OCI-LY1 (cell line): ENCODE results near the gene DPH3.

Experiments used
- H2AFZ ChIP-seq: fragments of 200-600 bp; sonication (generic), shearing (Covaris generic); 2 replicates; pipeline ENCODE4 v1.6.0; 2014; ENCODE audit warnings: antibody characterized with exemption, mild to moderate bottlenecking, low read length
- H3F3A ChIP-seq: fragments of 200-600 bp; sonication (generic), shearing (Covaris generic); 2 replicates; pipeline ENCODE4 v1.6.0; 2014; ENCODE audit warnings: mild to moderate bottlenecking, antibody characterized with exemption, low read length, moderate library complexity; ENCODE audit not compliant: insufficient read depth
- H3K27ac ChIP-seq: fragments of 200-600 bp; sonication (generic); 2 replicates; pipeline ENCODE4 v1.5.1; 2014; ENCODE audit warnings: low read length, mixed run types, mild to moderate bottlenecking, low read depth; ENCODE audit not compliant: poor library complexity, severe bottlenecking
- H3K27me3 ChIP-seq: fragments of 200-600 bp; sonication (generic); 2 replicates; pipeline ENCODE4 v1.6.0; 2014; ENCODE audit warnings: antibody characterized with exemption, mild to moderate bottlenecking, low read length, moderate library complexity; ENCODE audit not compliant: insufficient read depth
- H3K36me3 ChIP-seq: fragments of 200-600 bp; sonication (generic); 2 replicates; pipeline ENCODE4 v1.6.1; 2014; ENCODE audit warnings: mild to moderate bottlenecking, antibody characterized with exemption, low read length, moderate library complexity, mixed read lengths; ENCODE audit not compliant: insufficient read depth
- H3K4me1 ChIP-seq: fragments of 200-600 bp; sonication (generic); 2 replicates; pipeline ENCODE4 v1.5.1; 2014; ENCODE audit warnings: mild to moderate bottlenecking, low read length, moderate library complexity; ENCODE audit not compliant: insufficient read depth, severe bottlenecking
- H3K4me2 ChIP-seq: fragments of 200-600 bp; sonication (generic), shearing (Covaris generic); 2 replicates; pipeline ENCODE4 v1.6.1; 2014; ENCODE audit warnings: low read length
- H3K4me3 ChIP-seq: fragments of 200-600 bp; sonication (generic); 2 replicates; pipeline ENCODE4 v1.5.1; 2014; ENCODE audit warnings: low read length, low read depth, mild to moderate bottlenecking, mixed read lengths; ENCODE audit not compliant: poor library complexity, severe bottlenecking
- H3K79me2 ChIP-seq: fragments of 200-600 bp; shearing (Covaris generic); 2 replicates; pipeline ENCODE4 v1.6.1; 2016; ENCODE audit warnings: mixed run types, low read length, mixed read lengths; ENCODE audit not compliant: insufficient read depth
- H3K9ac ChIP-seq: fragments of 200-600 bp; sonication (generic), shearing (Covaris generic); 2 replicates; pipeline ENCODE4 v1.6.1; 2014; ENCODE audit warnings: mild to moderate bottlenecking, low read length, mixed read lengths
- H3K9me2 ChIP-seq: fragments of 200-600 bp; sonication (generic), shearing (Covaris generic); 2 replicates; pipeline ENCODE4 v1.6.1; 2014; ENCODE audit warnings: low read depth, mild to moderate bottlenecking, low read length, mixed read lengths
- H3K9me3 ChIP-seq: fragments of 200-600 bp; shearing (Covaris generic); 2 replicates; pipeline ENCODE4 v1.6.1; 2014; ENCODE audit warnings: low read length, mixed read lengths
- H4K20me1 ChIP-seq: fragments of 200-600 bp; sonication (generic), shearing (Covaris generic); 2 replicates; pipeline ENCODE4 v1.6.0; 2016; ENCODE audit warnings: mild to moderate bottlenecking, low read length; ENCODE audit not compliant: insufficient read depth
- EZH2 ChIP-seq: fragments of 200-600 bp; sonication (generic), shearing (Covaris generic); IDR thresholded peaks from 2 replicates; pipeline ENCODE4 v1.8.0; 2017; ENCODE audit warnings: borderline replicate concordance, mixed run types, mild to moderate bottlenecking, antibody characterized with exemption, low read length, moderate library complexity, mixed read lengths
- TF ChIP-seq, protein P1 (sequence below): fragments of 200-600 bp; sonication (generic), shearing (Covaris generic); IDR thresholded peaks from 2 replicates; pipeline ENCODE4 v1.5.1; 2017; ENCODE audit warnings: mild to moderate bottlenecking, antibody characterized with exemption, low read length, moderate library complexity, mixed read lengths

Gene DPH3

DNA sequence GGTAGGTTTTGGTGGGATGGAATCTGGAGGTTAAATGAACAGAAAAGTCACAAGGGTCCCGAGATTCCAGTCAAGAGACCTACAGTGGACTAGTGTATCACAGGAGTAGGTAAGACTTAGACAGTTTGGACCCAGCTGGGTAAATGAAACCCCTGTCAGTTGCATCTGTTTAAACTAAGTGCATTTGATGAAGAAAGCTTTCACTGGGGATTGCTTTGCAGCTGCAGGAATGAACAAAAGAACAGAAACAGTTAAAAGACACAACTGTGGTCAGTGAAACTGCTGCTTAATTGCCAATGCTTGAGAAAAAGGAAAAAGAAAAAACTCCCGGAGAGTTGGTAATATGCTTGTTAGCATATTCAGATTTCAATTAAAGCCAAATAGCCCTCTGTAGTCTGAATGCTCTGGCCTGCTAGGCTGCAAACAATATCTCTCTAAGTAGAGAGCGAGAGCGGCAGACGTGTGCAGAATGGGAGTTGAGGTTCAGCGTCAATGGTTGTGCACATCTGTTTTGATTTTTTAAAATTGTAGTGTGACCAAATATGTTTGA, 37.4 kb upstream of the DPH3 start:
- Histone ChIP-seq H3K9me2 (no peaks in the 10 kb centered on the region), H3K9ac (peak overlapping the region; percentile 9; the same call in 1 of the 2 replicates), H3K36me3 (peaks cover 42% of the 10 kb centered on the region), H3K79me2 (no peaks in the 10 kb centered on the region), H3K9me3 (no peaks in the 10 kb centered on the region; the same call in 1 of the 2 replicates), H3K4me3 (no peak overlapping the region), H3K27me3 (no peaks in the 10 kb centered on the region), H3K27ac (peak overlapping the region; percentile 75), H3K4me2 (peak overlapping the region; percentile 16; the same call in 1 of the 2 replicates), H3F3A (no peaks in the 10 kb centered on the region), H4K20me1 (no peaks in the 10 kb centered on the region), H3K4me1 (peaks cover 41% of the 10 kb centered on the region), H2AFZ (no peak overlapping the region)
- TF ChIP-seq EZH2: no peak
- TF ChIP-seq, protein P1, sequence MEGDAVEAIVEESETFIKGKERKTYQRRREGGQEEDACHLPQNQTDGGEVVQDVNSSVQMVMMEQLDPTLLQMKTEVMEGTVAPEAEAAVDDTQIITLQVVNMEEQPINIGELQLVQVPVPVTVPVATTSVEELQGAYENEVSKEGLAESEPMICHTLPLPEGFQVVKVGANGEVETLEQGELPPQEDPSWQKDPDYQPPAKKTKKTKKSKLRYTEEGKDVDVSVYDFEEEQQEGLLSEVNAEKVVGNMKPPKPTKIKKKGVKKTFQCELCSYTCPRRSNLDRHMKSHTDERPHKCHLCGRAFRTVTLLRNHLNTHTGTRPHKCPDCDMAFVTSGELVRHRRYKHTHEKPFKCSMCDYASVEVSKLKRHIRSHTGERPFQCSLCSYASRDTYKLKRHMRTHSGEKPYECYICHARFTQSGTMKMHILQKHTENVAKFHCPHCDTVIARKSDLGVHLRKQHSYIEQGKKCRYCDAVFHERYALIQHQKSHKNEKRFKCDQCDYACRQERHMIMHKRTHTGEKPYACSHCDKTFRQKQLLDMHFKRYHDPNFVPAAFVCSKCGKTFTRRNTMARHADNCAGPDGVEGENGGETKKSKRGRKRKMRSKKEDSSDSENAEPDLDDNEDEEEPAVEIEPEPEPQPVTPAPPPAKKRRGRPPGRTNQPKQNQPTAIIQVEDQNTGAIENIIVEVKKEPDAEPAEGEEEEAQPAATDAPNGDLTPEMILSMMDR: no peak

DNA sequence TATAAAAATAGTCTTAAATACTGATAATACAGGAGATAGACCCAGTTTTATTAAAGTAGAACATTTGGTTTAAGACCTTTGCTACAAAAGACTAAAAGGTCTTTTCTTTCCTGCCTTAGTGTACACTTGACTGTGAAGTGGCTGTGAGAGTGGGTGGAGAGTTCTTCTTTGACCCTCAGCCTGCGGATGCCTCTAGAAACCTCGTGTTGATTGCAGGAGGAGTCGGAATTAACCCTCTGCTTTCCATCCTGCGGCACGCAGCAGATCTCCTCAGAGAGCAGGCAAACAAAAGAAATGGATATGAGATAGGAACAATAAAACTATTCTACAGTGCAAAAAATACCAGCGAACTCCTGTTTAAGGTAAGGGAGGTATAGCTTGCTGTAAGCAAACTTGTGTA, 36.8 kb upstream of the DPH3 start:
- Histone ChIP-seq H3K79me2 (no peaks in the 10 kb centered on the region), H3K27me3 (no peaks in the 10 kb centered on the region), H3F3A (no peaks in the 10 kb centered on the region), H3K4me2 (peak overlapping the region; percentile 16; the same call in 1 of the 2 replicates), H3K36me3 (peaks cover 49% of the 10 kb centered on the region), H3K9me2 (no peaks in the 10 kb centered on the region), H3K4me3 (no peak overlapping the region), H3K27ac (peak overlapping the region; percentile 75), H3K9ac (peak overlapping the region; percentile 29; the same call in 1 of the 2 replicates), H3K9me3 (no peaks in the 10 kb centered on the region; the same call in 1 of the 2 replicates), H4K20me1 (no peaks in the 10 kb centered on the region), H3K4me1 (peaks cover 41% of the 10 kb centered on the region), H2AFZ (no peak overlapping the region)
- TF ChIP-seq EZH2: no peak
- TF ChIP-seq, protein P1: no peak

DNA sequence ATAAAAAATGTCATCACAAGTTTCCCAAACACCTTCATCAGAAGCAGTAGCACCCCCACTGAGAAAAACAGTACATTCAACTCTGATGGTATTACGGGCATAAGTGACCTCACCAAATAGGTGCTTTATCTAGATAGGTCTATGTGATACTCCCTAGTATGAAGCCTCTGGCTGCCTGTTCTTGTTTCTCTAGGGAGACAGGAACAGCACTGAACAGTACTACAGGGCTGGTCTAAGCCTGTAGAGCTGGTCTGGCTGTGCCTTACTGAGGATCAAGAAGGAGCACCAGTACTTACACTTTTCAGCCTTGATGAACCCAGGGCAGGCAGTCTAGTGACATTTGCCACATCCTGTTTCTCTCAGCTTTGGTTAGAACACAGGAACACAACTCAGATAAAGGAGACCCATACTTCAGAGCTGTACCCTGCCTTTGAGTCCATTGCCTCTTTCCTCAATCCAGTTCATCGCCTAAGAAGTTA, 36.2 kb upstream of the DPH3 start:
- Histone ChIP-seq H3K9me3 (no peaks in the 10 kb centered on the region; the same call in 1 of the 2 replicates), H3K36me3 (peaks cover 51% of the 10 kb centered on the region), H3K79me2 (no peaks in the 10 kb centered on the region), H3K4me2 (peak overlapping the region; percentile 29; the same call in 1 of the 2 replicates), H2AFZ (no peak overlapping the region), H3K9ac (peak overlapping the region; percentile 29; the same call in 1 of the 2 replicates), H3K9me2 (no peaks in the 10 kb centered on the region), H3K27me3 (no peaks in the 10 kb centered on the region), H4K20me1 (no peaks in the 10 kb centered on the region), H3K27ac (peak overlapping the region; percentile 75), H3K4me1 (peaks cover 41% of the 10 kb centered on the region), H3F3A (no peaks in the 10 kb centered on the region), H3K4me3 (no peak overlapping the region)
- TF ChIP-seq, protein P1: no peak
- TF ChIP-seq EZH2: no peak
